Measurements from ENCODE around the gene APPBP2.

Gene APPBP2

DNA sequence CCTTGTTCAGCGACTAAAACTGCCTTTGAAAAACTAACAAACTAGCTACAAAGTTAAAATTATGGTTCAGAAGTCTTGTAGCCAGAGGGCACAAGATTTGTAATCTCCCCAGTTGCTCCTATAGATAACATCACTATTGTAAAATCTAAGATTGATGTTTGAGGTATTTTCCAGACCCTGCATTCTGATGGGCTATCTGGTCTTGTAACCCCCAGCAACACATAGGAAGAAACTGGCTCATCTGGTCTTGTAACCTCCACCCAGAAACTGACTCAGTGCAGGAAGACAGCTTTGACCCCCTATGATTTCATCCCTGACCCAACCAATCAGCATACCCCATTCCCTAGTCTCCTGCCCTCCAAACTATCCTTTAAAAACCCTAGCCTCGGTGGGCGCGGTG, 116.0 kb downstream of the APPBP2 start:
- H3K27ac ChIP-seq: no peak overlapping the region
- DNase-seq (ENCODE audit: low spot score): no peak
- ChIA-PET POLR2A (ENCODE audit: low non-redundant PET) (no interaction called here), CTCF (interaction anchor here (0.6 kb wide), 1 partner anchor 118 kb away, joined by 4 read pairs; no protein-coding TSS in a partner anchor)
- TF ChIP-seq, protein P1, sequence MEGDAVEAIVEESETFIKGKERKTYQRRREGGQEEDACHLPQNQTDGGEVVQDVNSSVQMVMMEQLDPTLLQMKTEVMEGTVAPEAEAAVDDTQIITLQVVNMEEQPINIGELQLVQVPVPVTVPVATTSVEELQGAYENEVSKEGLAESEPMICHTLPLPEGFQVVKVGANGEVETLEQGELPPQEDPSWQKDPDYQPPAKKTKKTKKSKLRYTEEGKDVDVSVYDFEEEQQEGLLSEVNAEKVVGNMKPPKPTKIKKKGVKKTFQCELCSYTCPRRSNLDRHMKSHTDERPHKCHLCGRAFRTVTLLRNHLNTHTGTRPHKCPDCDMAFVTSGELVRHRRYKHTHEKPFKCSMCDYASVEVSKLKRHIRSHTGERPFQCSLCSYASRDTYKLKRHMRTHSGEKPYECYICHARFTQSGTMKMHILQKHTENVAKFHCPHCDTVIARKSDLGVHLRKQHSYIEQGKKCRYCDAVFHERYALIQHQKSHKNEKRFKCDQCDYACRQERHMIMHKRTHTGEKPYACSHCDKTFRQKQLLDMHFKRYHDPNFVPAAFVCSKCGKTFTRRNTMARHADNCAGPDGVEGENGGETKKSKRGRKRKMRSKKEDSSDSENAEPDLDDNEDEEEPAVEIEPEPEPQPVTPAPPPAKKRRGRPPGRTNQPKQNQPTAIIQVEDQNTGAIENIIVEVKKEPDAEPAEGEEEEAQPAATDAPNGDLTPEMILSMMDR (conservative IDR thresholded peaks at IDR 0.05; ENCODE audit: low read depth): no peak

DNA sequence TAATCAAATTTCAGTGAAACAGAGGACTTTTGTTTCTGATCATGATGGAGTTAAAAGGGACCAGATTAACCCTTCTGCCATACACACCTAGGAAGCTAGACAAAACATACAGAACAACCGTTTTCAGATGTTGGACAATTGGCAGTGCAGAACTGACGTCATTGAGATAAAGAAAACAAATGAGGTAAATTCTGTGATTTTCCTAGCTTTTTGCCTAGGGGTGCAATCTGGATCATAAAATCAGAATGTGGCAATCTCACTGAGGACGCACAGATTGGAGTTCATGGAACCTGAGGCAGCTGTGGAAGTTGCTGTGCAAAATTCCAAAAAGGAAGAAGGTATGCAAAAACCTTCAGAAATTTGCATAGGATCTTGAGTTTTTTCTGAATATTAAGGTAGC, 119.2 kb downstream of the APPBP2 start:
- no peak for DNase-seq (ENCODE audit: low spot score)
- H3K27ac ChIP-seq: no peak overlapping the region
- POLR2A ChIA-PET (ENCODE audit: low non-redundant PET): no interaction called here
- CTCF ChIA-PET: no interaction called here
- TF ChIP-seq, protein P1 (conservative IDR thresholded peaks at IDR 0.05; ENCODE audit: low read depth): no peak

DNA sequence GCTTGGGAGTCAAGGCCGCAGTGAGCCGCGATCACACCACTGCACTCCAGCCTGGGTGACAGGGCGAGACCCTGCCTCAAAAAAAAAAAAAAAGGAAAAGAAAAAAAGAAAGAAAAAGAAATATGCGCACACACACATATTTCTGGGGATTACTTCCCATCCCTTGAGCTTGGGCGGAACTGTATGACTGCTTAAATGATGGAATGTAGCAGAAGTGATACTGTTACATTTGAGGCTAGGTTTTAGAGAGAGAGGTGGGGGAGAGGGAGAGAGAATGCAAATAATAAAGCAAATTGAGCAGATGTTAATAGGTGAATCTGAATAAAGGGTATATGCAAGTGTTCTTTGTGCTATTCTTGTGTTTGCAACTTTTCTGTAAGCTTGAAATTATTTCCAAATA, 122.1 kb downstream of the APPBP2 start:
- POLR2A ChIA-PET (ENCODE audit: low non-redundant PET): no interaction called here
- no peak for DNase-seq (ENCODE audit: low spot score)
- CTCF ChIA-PET: interaction anchor here (1.0 kb wide), 1 partner anchor 10 kb away, joined by 3 read pairs; no protein-coding TSS in a partner anchor
- H3K27ac ChIP-seq: no peak overlapping the region
- TF ChIP-seq, protein P1 (conservative IDR thresholded peaks at IDR 0.05; ENCODE audit: low read depth): no peak

- TF ChIP-seq, protein P1 (conservative IDR thresholded peaks at IDR 0.05; ENCODE audit: low read depth): no peak
- H3K27ac ChIP-seq: no peak overlapping the region
- POLR2A ChIA-PET (ENCODE audit: low non-redundant PET): no interaction called here
- CTCF ChIA-PET: interaction anchor here (0.6 kb wide), 1 partner anchor 438 kb away, joined by 3 read pairs; no protein-coding TSS in a partner anchor
- no peak for DNase-seq (ENCODE audit: low spot score)
Observed at GRCh38 chr17:60403523-60403810, 122.6 kb downstream of the APPBP2 start.

DNA sequence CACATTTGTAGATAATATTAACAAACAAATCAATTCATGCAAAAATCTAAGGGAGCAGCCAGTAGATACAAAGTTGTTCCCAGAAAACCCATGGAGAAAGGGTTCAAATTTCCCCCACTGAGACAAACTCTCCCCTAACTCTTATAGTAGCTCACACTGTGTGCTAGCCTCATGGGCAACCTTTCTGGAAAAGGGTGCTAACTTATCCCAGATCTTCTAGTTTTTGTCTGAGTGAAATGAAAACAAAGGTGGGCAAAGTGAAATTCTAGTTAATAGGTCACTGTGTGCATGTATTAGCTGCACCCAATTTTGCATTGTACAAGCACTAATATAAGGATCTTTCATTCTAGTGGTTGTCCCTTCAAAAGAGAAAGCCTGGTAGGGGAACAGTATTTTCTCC, 124.2 kb downstream of the APPBP2 start:
- ChIA-PET CTCF (no interaction called here), POLR2A (ENCODE audit: low non-redundant PET) (no interaction called here)
- TF ChIP-seq, protein P1 (conservative IDR thresholded peaks at IDR 0.05; ENCODE audit: low read depth): no peak
- H3K27ac ChIP-seq: no peak overlapping the region
- no peak for DNase-seq (ENCODE audit: low spot score)

- POLR2A ChIA-PET (ENCODE audit: low non-redundant PET): no interaction called here
- no peak overlapping the region for H3K27ac ChIP-seq
- CTCF ChIA-PET: no interaction called here
- no peak for DNase-seq (ENCODE audit: low spot score)
- TF ChIP-seq, protein P1 (conservative IDR thresholded peaks at IDR 0.05; ENCODE audit: low read depth): no peak
Observed at GRCh38 chr17:60398227-60398959, 127.6 kb downstream of the APPBP2 start.

All from RWPE1 (cell line).